HCT116 (cell line): ENCODE measurements around the gene GJB1. TPM values are rescaled to one million over a fixed set of nuclear protein-coding genes. Genes with fewer than 3 reads are reported as not detected.

Experiments used
- ATAC-seq: fragments of 200-7000 bp; cut with Tn5 transposase; 2 replicates; pipeline ENCODE4 v1.9.1; 2020; ENCODE audit warnings: mild to moderate bottlenecking, moderate library complexity
- BruUV-seq: library from RNA; stranded (reverse); fragments of 400-500 nt; replicated peaks from 2 replicates; lab custom pipeline; 2021; lab: Mats Ljungman, UMichigan
- CTCF ChIA-PET: fragments of 300-600 bp; sonication (Branson Sonifier 250); formaldehyde crosslinking; loops from one replicate; lab custom pipeline; 2021; ENCODE audit warnings: antibody characterized with exemption; lab: Charles Lee
- POLR2A ChIA-PET: fragments of 300-600, 350-600 bp; sonication (Branson Sonifier 250); formaldehyde crosslinking; loops from one replicate; lab custom pipeline; 2021; ENCODE audit warnings: antibody characterized with exemption; lab: Charles Lee
- RAD21 ChIA-PET, 2 experiments: fragments of 300-600 bp; sonication (Branson Sonifier 250); formaldehyde crosslinking; loops; one replicate each; lab custom pipeline; 2023; ENCODE audit warnings: low total read pairs in 2 of 2; ENCODE audit not compliant: uncharacterized antibody in 2 of 2, unreplicated experiment in 2 of 2, low non-redundant PET in 1 of 2; lab: Charles Lee
- DNase-seq: peaks from one replicate; pipeline ENCODE4 v3.0.0-alpha.2; 2010; ENCODE audit warnings: low read depth, low spot score
- H2AFZ ChIP-seq: fragments of 200-600 bp; shearing (Covaris generic), sonication (generic); 2 replicates; pipeline ENCODE4 v1.6.1; 2017; ENCODE audit warnings: low read depth, mixed run types, mixed read lengths, antibody characterized with exemption, low read length; ENCODE audit not compliant: poor library complexity, severe bottlenecking
- H3K27ac ChIP-seq: 2 replicates; pipeline ENCODE4 v1.5.1; 2012; ENCODE audit warnings: low read depth, low read length
- H3K27me3 ChIP-seq: fragments of 200-600 bp; sonication (generic); 2 replicates; pipeline ENCODE4 v1.6.1; 2016; ENCODE audit warnings: mixed run types, low read length, mixed read lengths; ENCODE audit not compliant: insufficient read depth
- H3K36me3 ChIP-seq, 2 experiments: fragments of 200-500 bp in 1 of 2; fragments of 200-600 bp in 1 of 2; sonication (Bioruptor generic) in 1 of 2; sonication (generic) in 1 of 2; 2 replicates each; pipeline versions ENCODE4 v1.5.1 to v1.6.1; 2014 to 2016; ENCODE audit warnings: low read length in 2 of 2, inconsistent platforms in 1 of 2, mixed read lengths in 1 of 2, mixed run types in 1 of 2; ENCODE audit not compliant: insufficient read depth in 2 of 2, control insufficient read depth in 1 of 2
- H3K4me1 ChIP-seq, 2 experiments: fragments of 200-600 bp in 1 of 2; sonication (generic) in 1 of 2; 2 replicates each; pipeline versions ENCODE4 v1.5.1 to v1.6.1; 2012 to 2017; ENCODE audit warnings: low read length in 2 of 2, inconsistent platforms in 1 of 2, mild to moderate bottlenecking in 1 of 2, mixed read lengths in 1 of 2, mixed run types in 1 of 2, moderate library complexity in 1 of 2; ENCODE audit not compliant: insufficient read depth in 2 of 2, control insufficient read depth in 1 of 2
- H3K4me2 ChIP-seq: fragments of 200-600 bp; sonication (generic); 2 replicates; pipeline ENCODE4 v1.6.1; 2017; ENCODE audit warnings: mixed run types, low read length, mixed read lengths
- H3K4me3 ChIP-seq, 2 experiments: fragments of 200-600 bp in 1 of 2; sonication (generic) in 1 of 2; replicated peaks in 1 of 2; 2 replicates each; pipeline ENCODE4 v1.5.1; 2011 to 2016; ENCODE audit warnings: low read length in 2 of 2, control low read depth in 1 of 2, low read depth in 1 of 2, mild to moderate bottlenecking in 1 of 2, mixed read lengths in 1 of 2, mixed run types in 1 of 2
- H3K79me2 ChIP-seq: fragments of 200-600 bp; sonication (generic); 2 replicates; pipeline ENCODE4 v1.6.1; 2017; ENCODE audit warnings: mild to moderate bottlenecking, mixed run types, low read length, moderate library complexity, mixed read lengths; ENCODE audit not compliant: insufficient read depth
- H3K9ac ChIP-seq: fragments of 200-600 bp; sonication (generic); 2 replicates; pipeline ENCODE4 v1.6.1; 2016; ENCODE audit warnings: low read length, mixed read lengths
- H3K9me2 ChIP-seq: fragments of 200-600 bp; sonication (generic), shearing (Covaris generic); 2 replicates; pipeline ENCODE4 v1.6.1; 2017; ENCODE audit warnings: mixed run types, mild to moderate bottlenecking, moderate library complexity; ENCODE audit not compliant: insufficient read depth
- H3K9me3 ChIP-seq, 2 experiments: fragments of 200-500 bp in 1 of 2; fragments of 200-600 bp in 1 of 2; sonication (Bioruptor generic) in 1 of 2; sonication (generic) in 1 of 2; 2 replicates each; pipeline ENCODE4 v1.6.1; 2014 to 2017; ENCODE audit warnings: low read length in 2 of 2, mixed read lengths in 2 of 2, inconsistent platforms in 1 of 2, low read depth in 1 of 2, mild to moderate bottlenecking in 1 of 2, mixed run types in 1 of 2, moderate library complexity in 1 of 2; ENCODE audit not compliant: control insufficient read depth in 1 of 2, insufficient read depth in 1 of 2
- H4K20me1 ChIP-seq: fragments of 200-600 bp; sonication (generic), shearing (Covaris generic); 2 replicates; pipeline ENCODE4 v1.6.1; 2017; ENCODE audit warnings: mixed run types, mild to moderate bottlenecking, moderate library complexity; ENCODE audit not compliant: insufficient read depth
- ATF3 ChIP-seq: IDR thresholded peaks from 2 replicates; pipeline ENCODE4 v1.6.1; 2012
- CBX3 ChIP-seq: IDR thresholded peaks from 2 replicates; pipeline ENCODE4 v1.6.1; 2012; ENCODE audit warnings: low read depth
- CEBPB ChIP-seq: IDR thresholded peaks from 2 replicates; pipeline ENCODE4 v1.6.1; 2012; ENCODE audit warnings: low read depth
- CTCF ChIP-seq, 3 experiments: fragments of 200-600 bp in 1 of 3; sonication (generic) in 1 of 3; IDR thresholded peaks in 2 of 3; conservative IDR thresholded peaks in 1 of 3; 2 replicates each; pipeline ENCODE4 v1.5.1; 2012 to 2017; ENCODE audit warnings: low read depth in 2 of 3, low read length in 2 of 3, antibody characterized with exemption in 1 of 3, borderline replicate concordance in 1 of 3, control low read depth in 1 of 3, mild to moderate bottlenecking in 1 of 3, mixed read lengths in 1 of 3, mixed run types in 1 of 3, moderate library complexity in 1 of 3; ENCODE audit not compliant: insufficient read depth in 1 of 3
- EGR1 ChIP-seq: IDR thresholded peaks from 2 replicates; pipeline ENCODE4 v1.6.1; 2012; ENCODE audit warnings: low read depth
- EZH2 ChIP-seq: fragments of 200-600 bp; sonication (generic); IDR thresholded peaks from 2 replicates; pipeline ENCODE4 v1.6.1; 2017; ENCODE audit warnings: antibody characterized with exemption, mixed run types
- EZH2phosphoT487 ChIP-seq: fragments of 200-600 bp; IDR thresholded peaks from 2 replicates; pipeline ENCODE4 v1.6.1; 2018; ENCODE audit warnings: antibody characterized with exemption, borderline replicate concordance
- JUND ChIP-seq: IDR thresholded peaks from 2 replicates; pipeline ENCODE4 v1.6.1; 2012
- MAX ChIP-seq: IDR thresholded peaks from 2 replicates; pipeline ENCODE4 v1.6.1; 2012
- POLR2A ChIP-seq: IDR thresholded peaks from 2 replicates; pipeline ENCODE4 v1.7.0; 2011; ENCODE audit warnings: borderline replicate concordance; ENCODE audit not compliant: insufficient read depth, insufficient read length; ENCODE audit errors: extremely low read depth
- POLR2AphosphoS5 ChIP-seq: IDR thresholded peaks from 2 replicates; pipeline ENCODE4 v1.6.1; 2011; ENCODE audit warnings: mild to moderate bottlenecking, low read depth, low read length, moderate library complexity
- RAD21 ChIP-seq: IDR thresholded peaks from 2 replicates; pipeline ENCODE4 v1.6.1; 2012; ENCODE audit warnings: low read depth, mild to moderate bottlenecking
- REST ChIP-seq: IDR thresholded peaks from 2 replicates; pipeline ENCODE4 v1.6.1; 2012; ENCODE audit warnings: low read depth
- SIN3A ChIP-seq: IDR thresholded peaks from 2 replicates; pipeline ENCODE4 v1.6.1; 2012; ENCODE audit warnings: low read depth
- SP1 ChIP-seq: IDR thresholded peaks from 2 replicates; pipeline ENCODE4 v1.6.1; 2012; ENCODE audit warnings: low read depth
- SRF ChIP-seq: IDR thresholded peaks from 2 replicates; pipeline ENCODE4 v1.6.1; 2012; ENCODE audit warnings: low read depth
- TCF7L2 ChIP-seq: IDR thresholded peaks from 2 replicates; pipeline ENCODE4 v1.7.0; 2011; ENCODE audit warnings: borderline replicate concordance, inconsistent platforms; ENCODE audit not compliant: insufficient read depth, insufficient read length; ENCODE audit errors: extremely low read depth
- YY1 ChIP-seq: IDR thresholded peaks from 2 replicates; pipeline ENCODE4 v1.6.1; 2011; ENCODE audit warnings: low read length, low read depth, moderate library complexity, mild to moderate bottlenecking; ENCODE audit not compliant: insufficient replicate concordance; ENCODE audit errors: extremely low read depth
- ZBTB33 ChIP-seq: IDR thresholded peaks from 2 replicates; pipeline ENCODE4 v1.6.1; 2011; ENCODE audit warnings: mild to moderate bottlenecking, low read length, moderate library complexity; ENCODE audit not compliant: insufficient replicate concordance; ENCODE audit errors: extremely low read depth
- ZFX ChIP-seq: fragments of 450-650 bp; IDR thresholded peaks from 2 replicates; pipeline ENCODE4 v1.6.1; 2017
- intact Hi-C: fragments of 100-400 bp; cut with micrococcal nuclease; formaldehyde crosslinking; loops from 2 replicates; pipeline ENCODE4 v1.10.0; 2022
- total RNA-seq: library from RNA; stranded (reverse); gene quantifications from one replicate; pipeline ENCODE4 v1.2.1, GENCODE V29; 2021; ENCODE audit not compliant: unreplicated experiment

The GJB1 gene
- total RNA-seq, 1 experiment from 2014 or later, result not detected

GRCh38 chrX:71191248-71191647 is 31.8 kb upstream of the GJB1 start:
- no peak for DNase-seq
- ChIA-PET RAD21 (no interaction called here), POLR2A (no interaction called here), CTCF (no interaction called here)
- Histone ChIP-seq H3K4me3 (no peak overlapping the region), H3K27ac (no peak overlapping the region), H4K20me1 (no peaks in the 10 kb centered on the region), H3K9me2 (no peaks in the 10 kb centered on the region), H3K27me3 (no peaks in the 10 kb centered on the region), H2AFZ (no peak overlapping the region), H3K4me1 (peaks cover 0 to 3% of the 10 kb centered on the region in 2 experiments; a peak in 1 of 4 replicates), H3K9ac (no peak overlapping the region), H3K36me3 (no peaks in the 10 kb centered on the region), H3K9me3 (no peaks in the 10 kb centered on the region), H3K79me2 (no peaks in the 10 kb centered on the region), H3K4me2 (no peak overlapping the region)
- no TSS peak for BruUV-seq
- intact Hi-C loops, result no loop called here
- TF ChIP-seq ZFX, result no peak
- no peak for TF ChIP-seq JUND
- TF ChIP-seq SIN3A, result no peak
- TF ChIP-seq YY1, result no peak
- no peak for TF ChIP-seq POLR2A
- no peak for TF ChIP-seq MAX
- TF ChIP-seq EGR1, result no peak
- TF ChIP-seq ATF3, result no peak
- TF ChIP-seq TCF7L2, result no peak
- TF ChIP-seq REST, result no peak
- TF ChIP-seq EZH2phosphoT487, result no peak
- no peak for TF ChIP-seq EZH2
- TF ChIP-seq POLR2AphosphoS5, result no peak
- TF ChIP-seq SRF, result no peak
- TF ChIP-seq SP1, result no peak
- no peak for TF ChIP-seq ZBTB33
- TF ChIP-seq RAD21, result no peak
- no peak for TF ChIP-seq CBX3
- no peak for TF ChIP-seq CTCF (IDR thresholded peaks at IDR 0.05 in 2 of 3, conservative IDR thresholded peaks at IDR 0.05 in 1 of 3; ENCODE audit: borderline replicate concordance in 1 of 3, insufficient read depth in 1 of 3, low read depth in 2 of 3, low read length in 2 of 3)
- no peak for TF ChIP-seq CEBPB
- ATAC-seq, result no peak
